Omental fat pad (tissue), 4 donors: ENCODE data around the gene IFNA16. TPM values are rescaled to one million over a fixed set of nuclear protein-coding genes. Genes with fewer than 3 reads are reported as not detected.
"Not testable (repeated sequence)": the region's sequence is repeated elsewhere in the genome, so short reads cannot be mapped to it uniquely, and the experiment has no call there.

Source experiments
- ATAC-seq: fragments of 150-250 bp; one replicate; pipeline ENCODE4 v1.9.1; 2016; ENCODE audit warnings: mild to moderate bottlenecking, moderate library complexity; ENCODE audit not compliant: low FRiP score
- DNase-seq: peaks from one replicate; pipeline ENCODE4 v3.0.0-alpha.2; 2019; ENCODE audit warnings: low spot score
- total RNA-seq, 4 donors: library from RNA; depleted of rRNA; stranded (reverse); fragments of >200 nt; gene quantifications; one replicate each; pipeline ENCODE4 v1.1.0, GENCODE V29; 2016
- TF ChIP-seq, protein P1 (sequence below), 3 donors: fragments of 450-650 bp; IDR thresholded peaks; one replicate each; pipeline ENCODE4 v1.5.1; 2016 to 2017; ENCODE audit warnings: antibody characterized with exemption in 3 of 3, mild to moderate bottlenecking in 3 of 3, moderate library complexity in 2 of 3

The IFNA16 gene
- not detected for total RNA-seq

DNA sequence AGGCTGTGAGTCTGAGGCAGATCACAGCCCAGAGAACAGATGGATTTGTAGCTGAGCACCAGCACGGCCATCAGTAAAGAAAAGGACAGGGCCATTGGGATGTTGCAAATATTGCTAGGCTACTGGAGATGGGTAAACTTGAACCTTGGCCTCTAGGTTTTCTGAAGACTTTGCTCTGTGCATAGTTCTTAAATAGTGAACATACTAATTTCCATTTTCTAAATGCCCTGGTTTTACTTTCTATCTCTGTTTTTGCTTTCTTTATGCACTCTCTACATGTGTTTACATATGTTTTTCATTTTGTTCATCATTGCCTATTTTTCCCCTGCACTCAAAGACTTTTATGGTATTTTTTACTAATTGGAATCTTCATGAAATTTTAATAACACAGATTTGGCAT, at the start of gene IFNA16:
Gene IFNA16, minus strand, starts transcription at position 101 of the 400 bp plus-strand sequence. Its CDS starts 6 bp downstream, at position 95.
- DNase-seq, ATAC-seq: not testable (repeated sequence)

DNA sequence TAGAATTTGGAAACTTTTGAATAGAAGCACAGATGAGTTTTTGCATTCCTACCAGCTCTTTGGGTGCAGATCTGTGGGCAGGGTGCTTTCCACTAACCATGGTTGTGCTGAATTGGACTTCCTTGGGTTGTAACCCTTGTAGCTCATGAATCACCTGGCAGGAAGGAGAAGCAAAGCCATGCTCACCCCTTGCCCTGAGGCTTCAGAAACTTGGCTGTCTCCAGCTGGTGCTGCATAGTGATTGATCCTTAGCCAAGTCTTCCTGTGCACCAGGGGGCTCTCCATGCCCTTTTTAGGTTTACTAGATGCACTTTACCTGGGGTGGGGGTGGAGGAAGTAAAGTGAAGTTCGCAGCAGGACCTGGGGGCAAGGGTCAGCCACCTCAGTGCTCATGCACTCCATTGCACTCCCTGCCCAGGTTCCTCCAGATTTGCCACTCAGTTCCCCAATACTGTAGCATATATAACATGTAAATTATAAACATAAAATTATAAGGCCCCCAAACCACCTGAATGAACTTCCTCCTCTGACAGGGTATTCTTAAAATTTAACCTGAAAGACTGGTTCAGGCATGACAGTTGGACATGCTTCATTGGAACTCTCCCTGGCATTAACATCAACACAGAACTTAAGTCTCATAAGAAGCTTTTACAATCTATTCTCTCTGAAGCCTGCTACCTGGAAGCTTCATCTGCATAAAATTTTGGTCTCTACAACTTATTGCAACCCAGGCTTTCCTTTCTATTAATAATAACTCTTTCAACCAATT, 48.5 kb upstream of the IFNA16 start:
- DNase-seq, result no peak
- ATAC-seq, result no peak
- TF ChIP-seq, protein P1, sequence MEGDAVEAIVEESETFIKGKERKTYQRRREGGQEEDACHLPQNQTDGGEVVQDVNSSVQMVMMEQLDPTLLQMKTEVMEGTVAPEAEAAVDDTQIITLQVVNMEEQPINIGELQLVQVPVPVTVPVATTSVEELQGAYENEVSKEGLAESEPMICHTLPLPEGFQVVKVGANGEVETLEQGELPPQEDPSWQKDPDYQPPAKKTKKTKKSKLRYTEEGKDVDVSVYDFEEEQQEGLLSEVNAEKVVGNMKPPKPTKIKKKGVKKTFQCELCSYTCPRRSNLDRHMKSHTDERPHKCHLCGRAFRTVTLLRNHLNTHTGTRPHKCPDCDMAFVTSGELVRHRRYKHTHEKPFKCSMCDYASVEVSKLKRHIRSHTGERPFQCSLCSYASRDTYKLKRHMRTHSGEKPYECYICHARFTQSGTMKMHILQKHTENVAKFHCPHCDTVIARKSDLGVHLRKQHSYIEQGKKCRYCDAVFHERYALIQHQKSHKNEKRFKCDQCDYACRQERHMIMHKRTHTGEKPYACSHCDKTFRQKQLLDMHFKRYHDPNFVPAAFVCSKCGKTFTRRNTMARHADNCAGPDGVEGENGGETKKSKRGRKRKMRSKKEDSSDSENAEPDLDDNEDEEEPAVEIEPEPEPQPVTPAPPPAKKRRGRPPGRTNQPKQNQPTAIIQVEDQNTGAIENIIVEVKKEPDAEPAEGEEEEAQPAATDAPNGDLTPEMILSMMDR (IDR thresholded peaks at IDR 0.05), result no peak

GRCh38 chr9:21255538-21256212, 38.6 kb upstream of the IFNA16 start:
- ATAC-seq (no peak), DNase-seq (no peak)
- TF ChIP-seq, protein P1 (IDR thresholded peaks at IDR 0.05), result no peak

GRCh38 chr9:21252721-21253547, 35.8 kb upstream of the IFNA16 start:
- DNase-seq (no peak), ATAC-seq (no peak)
- TF ChIP-seq, protein P1 (IDR thresholded peaks at IDR 0.05), result no peak

- TF ChIP-seq, protein P1 (IDR thresholded peaks at IDR 0.05), result no peak
- DNase-seq (no peak), ATAC-seq (no peak)
Measured at GRCh38 chr9:21251638-21252037, 34.5 kb upstream of the IFNA16 start.

DNA sequence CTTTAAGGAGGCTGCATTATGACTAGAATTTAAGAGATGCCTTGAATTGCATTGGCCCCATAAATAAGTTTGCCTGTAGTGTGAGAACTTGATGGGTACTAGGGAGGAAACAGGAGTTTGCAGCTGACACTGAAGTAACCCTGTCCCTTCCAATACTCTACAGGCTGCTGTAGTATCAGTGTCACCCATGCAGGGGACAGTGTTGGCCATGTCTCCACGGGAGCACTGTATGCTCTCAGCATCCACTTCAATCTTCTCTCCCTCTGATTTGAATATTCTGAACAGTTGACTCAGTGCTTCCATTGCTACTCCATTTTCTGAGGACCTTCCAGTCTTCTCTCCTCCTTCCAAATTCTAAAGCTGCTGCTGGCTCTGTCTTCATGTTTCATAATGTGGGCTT, 34.1 kb upstream of the IFNA16 start:
- TF ChIP-seq, protein P1 (IDR thresholded peaks at IDR 0.05), result no peak
- ATAC-seq, result no peak
- DNase-seq, result no peak

DNA sequence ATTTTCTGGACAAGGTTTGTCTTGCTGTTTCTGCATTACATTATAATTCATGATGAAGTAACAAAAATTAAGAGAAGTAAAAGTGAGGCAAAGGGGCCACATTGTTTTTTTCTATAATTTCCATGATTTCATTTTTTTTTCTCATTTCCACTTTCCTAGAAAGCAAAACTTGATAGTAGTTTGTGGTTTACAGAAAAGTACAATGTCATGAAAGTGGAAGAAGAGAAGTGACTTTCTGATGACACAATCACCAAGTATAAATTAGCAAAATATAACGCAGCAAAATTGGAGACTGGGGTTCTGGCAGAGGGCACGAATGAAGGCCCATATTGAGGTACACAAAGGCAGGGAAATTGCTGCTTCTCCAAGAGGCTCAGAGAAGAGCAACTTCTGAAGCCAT, 27.7 kb upstream of the IFNA16 start:
- TF ChIP-seq, protein P1 (IDR thresholded peaks at IDR 0.05), result no peak
- no peak for ATAC-seq
- no peak for DNase-seq
